Measurements from ENCODE around the gene ASB9.

GRCh38 chrX:15301924-15302323 is 32.0 kb upstream of the ASB9 start:
- TF ChIP-seq CTCF (conservative IDR thresholded peaks at IDR 0.05) (no peak), EZH2 (IDR thresholded peaks at IDR 0.05; ENCODE audit: low read depth) (no peak)

Measured in PC-9 (cell line).